Ovary (tissue), 9 donors: ENCODE measurements around the gene DPP9. TPM values are rescaled to one million over a fixed set of nuclear protein-coding genes. Genes with fewer than 3 reads are reported as not detected.
A peak's percentile ranks its signal among the peaks of the same experiment; 100 is the strongest.

ENCODE experiments used
- DNase-seq, 5 donors: peaks; one replicate each; pipeline ENCODE4 v3.0.0-alpha.2; 2019 to 2020
- H3K27ac ChIP-seq, 2 donors: fragments of 200-600 bp; one replicate each; pipeline versions ENCODE4 v1.5.1 to v1.8.0; 2019 to 2022
- H3K27me3 ChIP-seq: fragments of 200-600 bp; one replicate; pipeline ENCODE4 v1.8.0; 2022
- H3K36me3 ChIP-seq: fragments of 200-600 bp; sonication (generic); one replicate; pipeline ENCODE4 v1.5.1; 2019
- H3K4me1 ChIP-seq: one replicate; pipeline ENCODE4 v1.8.1; 2013; ENCODE audit warnings: mild to moderate bottlenecking, moderate library complexity; ENCODE audit not compliant: insufficient read depth
- H3K4me3 ChIP-seq: fragments of 200-600 bp; sonication (generic); one replicate; pipeline ENCODE4 v1.5.1; 2017
- H3K9me3 ChIP-seq, 2 donors: fragments of 200-600 bp in 1 of 2; sonication (generic) in 1 of 2; one replicate each; pipeline versions ENCODE4 v1.5.1 to v1.8.1; 2013 to 2019; ENCODE audit warnings: mild to moderate bottlenecking in 1 of 2, moderate library complexity in 1 of 2
- CTCF ChIP-seq, 3 donors: fragments of 450-650 bp in 2 of 3; fragments of 200-600 bp in 1 of 3; IDR thresholded peaks; one replicate each; pipeline versions ENCODE4 v1.5.1 to v1.8.0; 2016 to 2022; ENCODE audit warnings: antibody characterized with exemption in 3 of 3, mild to moderate bottlenecking in 1 of 3
- EP300 ChIP-seq: sonication (generic); formaldehyde crosslinking; IDR thresholded peaks from one replicate; pipeline ENCODE4 v1.6.1; 2017; ENCODE audit warnings: antibody characterized with exemption
- POLR2A ChIP-seq: fragments of 450-650 bp; IDR thresholded peaks from one replicate; pipeline ENCODE4 v1.6.1; 2017; ENCODE audit warnings: antibody characterized with exemption, mild to moderate bottlenecking, moderate library complexity
- WGBS, 3 donors: extraction: QIAGEN DNeasy Blood & Tissue Kit in 1 of 3; methylation state at CpG; one replicate each; pipeline versions ENCODE4 v1.1.5 to v1.1.7; 2013 to 2017; 5-methylcytosine and 5-hydroxymethylcytosine counted together
- intact Hi-C, 4 donors: fragments of 100-400 bp; cut with DNase I; formaldehyde crosslinking; loops; one replicate each; pipeline versions ENCODE4 v1.11.0 to v1.15.1; 2022 to 2023
- polyA plus RNA-seq, 2 donors: library from polyadenylated mRNA; stranded (reverse); fragments of 200-250 nt in 1 of 2; fragments of 350-450 nt in 1 of 2; fragmentation: Illumina TruSeq in 1 of 2; extraction: RNeasy Lipid Tissue Mini Kit (QIAGEN cat#74804) in 1 of 2; gene quantifications; one replicate each; pipeline ENCODE4 v1.2.3, GENCODE V29; 2013 to 2014
- total RNA-seq, 7 donors: library from RNA; depleted of rRNA in 2 of 7; stranded (reverse); fragments of >200 nt in 2 of 7; fragmentation: NEBNext Ultra II Directional in 3 of 7; extraction: Animal tissue kit (Norgen Biotek cat#: 25700) in 3 of 7; gene quantifications; one replicate each; pipeline versions ENCODE4 v1.1.0 to v1.2.4, GENCODE V29; 2016 to 2023
- donor health status: DM: no; HTN: no; CAD: no; lungs with moderate emphysema.
- donor health status: DM: no; HTN: no; CAD: no.
- donor health status: Bipolar disorder and iron deficiency.
- donor health status: DM: yes; HTN: yes; CAD: no.
- donor health status: DM: no; HTN: no; CAD: no.
- donor health status: DM: yes; HTN: yes; CAD: no.

DPP9 gene
- total and polyA plus RNA-seq, 9 donors: 14.4 to 69.5 (median 40.1) TPM

GRCh38 chr19:4650159-4650558 is 73.5 kb downstream of the DPP9 start:
- Histone ChIP-seq H3K4me1 (no peaks in the 10 kb centered on the region), H3K27ac (no peak overlapping the region), H3K27me3 (no peaks in the 10 kb centered on the region), H3K36me3 (no peaks in the 10 kb centered on the region), H3K9me3 (no peaks in the 10 kb centered on the region), H3K4me3 (no peak overlapping the region)
- 67 to 83% (median 82%) methylated on average over 2 of the region's 2 CpGs for WGBS, 3 donors
- DNase-seq: no peak
- intact Hi-C loops: no loop called here
- TF ChIP-seq EP300 (no peak), CTCF (IDR thresholded peaks at IDR 0.05) (no peak), POLR2A (no peak)

DNA sequence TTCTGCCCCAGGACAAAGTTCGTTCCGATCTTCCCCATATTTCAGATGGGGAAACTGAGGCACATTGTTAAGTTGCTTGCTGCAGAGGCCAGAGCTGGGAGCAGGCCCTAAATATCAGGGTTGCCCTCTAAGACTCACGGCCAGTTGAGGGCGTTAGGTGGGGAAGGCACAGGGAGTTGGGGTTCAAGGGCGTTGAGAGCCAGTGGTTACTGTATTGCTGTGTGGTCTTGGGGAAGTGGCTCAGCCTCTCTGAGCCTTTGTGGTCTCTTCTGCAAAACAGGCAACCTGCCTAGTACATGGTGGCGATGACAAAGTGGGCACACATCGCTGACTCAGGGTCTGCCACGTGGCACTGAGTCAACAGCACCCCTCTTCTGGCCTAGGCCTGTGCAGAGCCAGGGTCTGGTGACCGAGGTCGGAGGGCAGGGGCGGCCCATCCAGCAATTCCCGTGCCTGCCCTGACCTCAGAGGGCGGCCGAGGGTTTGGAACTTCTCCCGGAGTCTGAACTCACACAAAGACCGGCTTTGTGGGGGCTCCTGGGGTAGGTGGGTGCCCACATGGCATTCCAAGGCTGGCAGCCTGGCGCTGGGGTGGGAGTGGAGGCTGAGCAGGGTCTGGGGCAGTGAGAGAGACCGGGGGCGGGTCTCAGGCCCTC is 74.1 kb downstream of the DPP9 start:
- intact Hi-C loops: no loop called here
- TF ChIP-seq POLR2A (no peak), EP300 (no peak), CTCF (IDR thresholded peaks at IDR 0.05) (no peak)
- Histone ChIP-seq H3K4me1 (no peaks in the 10 kb centered on the region), H3K4me3 (no peak overlapping the region), H3K9me3 (no peaks in the 10 kb centered on the region), H3K36me3 (no peaks in the 10 kb centered on the region), H3K27ac (no peak overlapping the region), H3K27me3 (no peaks in the 10 kb centered on the region)
- DNase-seq: no peak
- 81 to 88% (median 84%) methylated on average over 19 of the region's 19 CpGs for WGBS, 3 donors

DNA sequence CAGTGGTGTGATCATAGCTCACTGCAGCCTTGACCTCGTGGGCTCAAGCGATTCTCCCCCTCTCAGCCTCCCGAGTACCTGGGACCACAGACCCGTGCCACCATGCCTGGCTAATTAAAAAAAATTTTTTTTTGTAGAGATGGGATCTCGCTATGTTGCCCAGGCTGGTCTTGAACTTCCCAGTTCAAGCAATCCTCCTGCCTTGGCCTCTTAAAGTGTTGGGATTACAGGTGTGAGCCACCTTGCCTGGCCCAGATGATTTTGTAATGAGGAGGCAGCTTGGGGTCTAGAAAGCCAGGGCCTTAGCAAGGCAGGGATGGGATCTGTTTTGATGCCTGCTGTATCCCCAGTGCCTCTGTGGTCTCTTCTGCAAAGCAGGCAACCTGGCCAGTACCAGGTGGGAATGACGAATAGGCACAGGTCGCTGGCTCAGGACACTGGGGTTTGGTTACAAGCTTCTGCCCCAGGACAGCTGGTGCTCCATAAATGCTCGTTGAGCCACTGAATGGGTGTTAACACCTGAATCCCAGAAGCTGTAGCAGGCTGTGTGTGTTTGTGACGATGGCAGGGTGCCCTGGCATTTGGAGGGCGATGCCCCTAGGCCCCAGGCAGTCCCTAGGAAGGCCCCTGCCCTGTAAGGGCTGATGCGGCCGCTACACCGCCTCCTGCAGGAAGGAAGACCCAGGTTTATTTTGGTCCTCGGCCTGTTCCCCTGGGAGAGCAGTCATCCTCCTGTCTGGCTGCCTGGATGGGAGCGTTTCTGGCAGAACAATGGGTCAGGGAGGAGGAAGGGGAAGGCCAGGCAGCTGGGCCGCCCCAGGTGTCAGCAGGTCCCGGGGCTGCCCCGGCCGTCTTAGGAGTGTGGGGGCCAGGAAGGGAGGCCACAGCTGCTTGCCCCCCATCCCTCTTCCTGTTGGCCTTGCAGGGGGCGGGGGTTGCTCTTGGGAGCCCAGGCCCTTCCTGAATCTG is 75.7 kb downstream of the DPP9 start:
- intact Hi-C loops: no loop called here
- H3K36me3 ChIP-seq: no peaks in the 10 kb centered on the region
- 60 to 67% (median 64%) methylated on average over 20 of the region's 20 CpGs for WGBS, 3 donors
- no peak overlapping the region for H3K27ac ChIP-seq
- H3K27me3 ChIP-seq: no peaks in the 10 kb centered on the region
- TF ChIP-seq CTCF (IDR thresholded peaks at IDR 0.05): no peak
- no peak for TF ChIP-seq EP300
- no peak for TF ChIP-seq POLR2A
- H3K4me3 ChIP-seq: no peak overlapping the region
- H3K9me3 ChIP-seq: no peaks in the 10 kb centered on the region
- H3K4me1 ChIP-seq: no peaks in the 10 kb centered on the region
- DNase-seq: peak in 2 of 5 donors; percentile 42 to 53

DNA sequence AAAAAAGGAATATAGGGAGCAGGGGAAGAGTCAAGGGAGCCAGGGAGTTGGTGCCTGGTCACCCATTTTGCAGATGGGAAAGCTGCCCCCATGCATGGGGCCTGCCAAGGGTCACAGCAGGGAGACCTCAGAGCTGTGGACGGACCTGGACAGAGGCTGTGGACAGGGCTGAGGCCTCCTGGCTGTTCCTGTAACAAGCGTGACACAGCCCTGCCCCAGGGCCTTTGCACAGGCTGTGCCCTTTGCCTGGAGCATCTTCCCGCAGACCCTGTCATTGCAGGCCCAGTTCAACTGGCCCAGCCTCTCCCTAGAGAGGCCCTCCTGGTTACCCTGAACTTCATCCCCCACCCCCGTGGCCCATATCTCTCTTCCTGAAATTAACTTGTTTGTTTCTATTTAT is 77.9 kb downstream of the DPP9 start:
- H3K9me3 ChIP-seq: no peaks in the 10 kb centered on the region
- 81 to 87% (median 85%) methylated on average over 4 of the region's 4 CpGs for WGBS, 3 donors
- DNase-seq: no peak
- no peaks in the 10 kb centered on the region for H3K27me3 ChIP-seq
- TF ChIP-seq EP300: no peak
- no peak for TF ChIP-seq POLR2A
- no peak for TF ChIP-seq CTCF (IDR thresholded peaks at IDR 0.05)
- no peaks in the 10 kb centered on the region for H3K4me1 ChIP-seq
- intact Hi-C loops: no loop called here
- no peak overlapping the region for H3K4me3 ChIP-seq
- no peaks in the 10 kb centered on the region for H3K36me3 ChIP-seq
- H3K27ac ChIP-seq: no peak overlapping the region
